Measurements from ENCODE around the gene RHOT2. TPM values are rescaled to one million over a fixed set of nuclear protein-coding genes. Genes with fewer than 3 reads are reported as not detected.

RHOT2 gene
- total RNA-seq, 1 experiment from 2014 or later: 210 TPM

DNA sequence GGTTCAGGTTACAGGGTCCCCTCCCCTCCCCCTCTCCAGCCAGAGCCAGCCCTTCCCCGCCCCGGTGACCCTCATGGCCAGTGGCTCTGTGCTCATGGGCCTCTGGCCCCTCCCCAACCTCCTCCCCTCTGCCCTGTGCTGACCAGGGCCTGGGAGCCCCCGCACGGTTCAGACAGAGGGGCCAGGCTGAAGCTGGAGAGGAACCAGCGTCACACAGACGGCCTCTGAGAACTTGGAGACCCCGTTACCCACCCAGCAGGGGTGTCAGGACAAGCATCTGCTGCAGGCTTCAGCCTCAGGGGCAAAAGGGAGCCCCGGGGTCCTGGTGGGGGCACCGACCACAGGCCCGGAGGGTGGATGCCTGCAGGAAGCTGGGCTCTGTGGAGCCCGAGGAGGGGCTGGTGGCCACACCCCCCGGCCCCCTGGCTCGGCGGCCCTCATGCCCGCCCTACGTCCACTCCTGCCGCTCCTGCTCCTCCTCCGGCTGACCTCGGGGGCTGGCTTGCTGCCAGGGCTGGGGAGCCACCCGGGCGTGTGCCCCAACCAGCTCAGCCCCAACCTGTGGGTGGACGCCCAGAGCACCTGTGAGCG lies 37.0 kb upstream of the RHOT2 start, which contains the start of gene WFIKKN1:
Gene WFIKKN1, plus strand, starts transcription at position 171 of the 591 bp plus-strand sequence. Its CDS starts 269 bp downstream, at position 440.
- no peaks in the 10 kb centered on the region for H3K27me3 Mint-ChIP-seq (ENCODE audit: low read depth)
- H3K36me3 Mint-ChIP-seq (ENCODE audit: insufficient read depth in 1 of 3, low read depth in 3 of 3): peaks cover 0 to 12% (median 0%) of the 10 kb centered on the region in 3 experiments; a peak in 4 of 7 replicates
- H3K27ac Mint-ChIP-seq: peak within 1 kb of the TSS; percentile 57 to 83 (median 67); a peak in 3 of 7 replicates
- Histone ChIP-seq H2AK5ac (ENCODE audit: insufficient read length, low read length) (no peak within 1 kb of the TSS), H3K14ac (ENCODE audit: insufficient read depth, low read length) (peak within 1 kb of the TSS; percentile 71), H3K18ac (ENCODE audit: insufficient read length, low read depth, low read length) (peak within 1 kb of the TSS; percentile 67), H3K23me2 (ENCODE audit: insufficient read length, low read depth, low read length, poor library complexity, severe bottlenecking) (peaks cover 12% of the 10 kb centered on the region), H3K27ac (ENCODE audit: insufficient read length, low read depth, low read length) (no peak within 1 kb of the TSS), H3K56ac (ENCODE audit: insufficient read length, low read depth, low read length) (no peak within 1 kb of the TSS), H2BK120ac (ENCODE audit: low read depth, low read length, poor library complexity, severe bottlenecking) (no peak within 1 kb of the TSS), H3K23ac (ENCODE audit: insufficient read length, low read depth, low read length) (no peak within 1 kb of the TSS), H3K4me2 (ENCODE audit: insufficient read depth, insufficient read length, low read length) (peak within 1 kb of the TSS; percentile 16), H2BK5ac (ENCODE audit: insufficient read length, low read length) (no peak within 1 kb of the TSS), H3K79me1 (ENCODE audit: insufficient read depth, low read depth, low read length, poor library complexity, severe bottlenecking) (no peaks in the 10 kb centered on the region), H4K20me1 (ENCODE audit: control insufficient read depth, insufficient read depth, insufficient read length) (no peaks in the 10 kb centered on the region), H3K79me2 (ENCODE audit: insufficient read depth, low read length) (peaks cover 2% of the 10 kb centered on the region; the same call in 1 of the 2 replicates), H2BK20ac (ENCODE audit: low read depth, low read length, poor library complexity, severe bottlenecking) (no peak within 1 kb of the TSS), H3T11ph (ENCODE audit: low read length) (no peak within 1 kb of the TSS), H3K4me1 (ENCODE audit: insufficient read depth, low read length) (no peaks in the 10 kb centered on the region; the same call in 1 of the 2 replicates), H2BK15ac (ENCODE audit: low read depth, low read length) (no peak within 1 kb of the TSS), H4K8ac (replicated peaks; ENCODE audit: insufficient read length, low read depth, low read length) (no peak within 1 kb of the TSS), H4K91ac (ENCODE audit: insufficient read length, low read depth, low read length) (no peak within 1 kb of the TSS), H2BK12ac (ENCODE audit: insufficient read length, low read depth, low read length) (no peak within 1 kb of the TSS), H4K5ac (ENCODE audit: insufficient read length, low read depth, low read length) (no peak within 1 kb of the TSS), H3K9ac (ENCODE audit: extremely low read depth, insufficient read length, low read length) (no peak within 1 kb of the TSS), H3K4ac (ENCODE audit: low read depth, low read length) (no peak within 1 kb of the TSS), H3K9me3 (ENCODE audit: control insufficient read depth, low read depth, low read length) (no peaks in the 10 kb centered on the region), H2AFZ (ENCODE audit: low read length) (no peak within 1 kb of the TSS), H3K27me3 (ENCODE audit: insufficient read depth, low read length) (no peaks in the 10 kb centered on the region)
- no peaks in the 10 kb centered on the region for H3K9me3 Mint-ChIP-seq
- H3K4me1 Mint-ChIP-seq: peaks cover 6 to 30% of the 10 kb centered on the region in 2 experiments; a peak in 3 of 4 replicates
- no peak for TF ChIP-seq CTCF (conservative IDR thresholded peaks at IDR 0.05)
- peak within 1 kb of the TSS; percentile 47 to 70 for H3K4me3 Mint-ChIP-seq
- WGBS (ENCODE audit: extremely low coverage, insufficient read length, low lambda C conversion rate): no CpG with 5 or more reads among the region's 23 CpGs
- peak; percentile 92 for DNase-seq

All from H9 (cell line).